SKM-1 (cell line): ENCODE measurements around the gene PCBP3.
"Not testable (repeated sequence)": the region's sequence is repeated elsewhere in the genome, so short reads cannot be mapped to it uniquely, and the experiment has no call there.

ENCODE experiments used
- DNase-seq: peaks from one replicate; lab custom pipeline; 2025; ENCODE audit not compliant: unreplicated experiment; lab: John Stamatoyannopoulos, UW

PCBP3 gene

DNA sequence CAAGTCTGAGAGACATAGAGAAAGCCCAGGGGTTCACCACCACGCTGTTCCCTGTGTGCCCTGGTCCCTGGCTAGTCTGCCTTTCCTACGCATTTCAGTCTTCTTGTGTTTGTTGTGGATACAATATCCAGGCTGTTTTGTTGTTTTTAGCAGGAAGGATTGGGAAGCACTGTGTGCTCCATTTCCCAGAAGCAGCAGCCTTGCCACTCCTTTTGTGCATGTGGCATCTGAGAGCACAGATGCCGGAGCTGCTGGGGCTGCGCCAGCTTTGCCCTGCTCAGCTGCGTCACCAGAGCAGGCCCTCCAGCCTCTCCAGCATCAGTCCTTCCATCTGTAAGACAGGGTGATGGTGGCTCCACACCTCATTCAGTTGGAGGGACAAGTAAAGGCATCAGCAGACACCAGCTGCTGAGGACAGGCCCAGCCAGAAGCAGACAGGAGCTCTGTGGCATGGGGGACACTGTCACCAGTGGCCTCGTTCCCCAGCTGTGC, 243.6 kb downstream of the PCBP3 start:
- no peak for DNase-seq

DNA sequence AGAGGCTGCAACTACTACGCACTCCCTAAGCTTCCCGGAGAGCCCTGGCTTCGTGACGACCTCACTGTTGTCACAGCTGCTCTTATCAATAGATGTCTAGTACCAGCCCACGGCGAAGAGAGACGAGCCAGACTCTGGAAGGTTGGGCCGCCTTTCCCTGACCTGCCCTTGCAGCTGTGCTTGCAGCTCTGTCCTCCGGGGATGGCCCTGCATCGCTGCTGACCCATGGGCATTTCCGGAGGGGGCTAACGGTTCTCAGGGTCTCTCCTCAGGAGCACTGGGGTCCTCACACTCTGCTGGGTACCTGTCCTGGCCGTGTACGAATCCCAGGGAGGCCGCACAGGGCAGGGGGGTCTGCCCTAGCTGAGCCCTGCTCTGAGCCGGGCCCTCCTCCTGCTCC, 244.3 kb downstream of the PCBP3 start:
- DNase-seq: no peak

- no peak for DNase-seq
Observed at GRCh38 chr21:45888386-45889009, 245.0 kb downstream of the PCBP3 start.

GRCh38 chr21:45889256-45889655, 245.7 kb downstream of the PCBP3 start:
- no peak for DNase-seq

- no peak for DNase-seq
Observed at GRCh38 chr21:45889961-45890360, 246.4 kb downstream of the PCBP3 start.

- no peak for DNase-seq
Observed at GRCh38 chr21:45891388-45892155, 248.0 kb downstream of the PCBP3 start.

- peak; percentile 93 for DNase-seq
Observed at GRCh38 chr21:45892156-45892915, 248.8 kb downstream of the PCBP3 start.

DNA sequence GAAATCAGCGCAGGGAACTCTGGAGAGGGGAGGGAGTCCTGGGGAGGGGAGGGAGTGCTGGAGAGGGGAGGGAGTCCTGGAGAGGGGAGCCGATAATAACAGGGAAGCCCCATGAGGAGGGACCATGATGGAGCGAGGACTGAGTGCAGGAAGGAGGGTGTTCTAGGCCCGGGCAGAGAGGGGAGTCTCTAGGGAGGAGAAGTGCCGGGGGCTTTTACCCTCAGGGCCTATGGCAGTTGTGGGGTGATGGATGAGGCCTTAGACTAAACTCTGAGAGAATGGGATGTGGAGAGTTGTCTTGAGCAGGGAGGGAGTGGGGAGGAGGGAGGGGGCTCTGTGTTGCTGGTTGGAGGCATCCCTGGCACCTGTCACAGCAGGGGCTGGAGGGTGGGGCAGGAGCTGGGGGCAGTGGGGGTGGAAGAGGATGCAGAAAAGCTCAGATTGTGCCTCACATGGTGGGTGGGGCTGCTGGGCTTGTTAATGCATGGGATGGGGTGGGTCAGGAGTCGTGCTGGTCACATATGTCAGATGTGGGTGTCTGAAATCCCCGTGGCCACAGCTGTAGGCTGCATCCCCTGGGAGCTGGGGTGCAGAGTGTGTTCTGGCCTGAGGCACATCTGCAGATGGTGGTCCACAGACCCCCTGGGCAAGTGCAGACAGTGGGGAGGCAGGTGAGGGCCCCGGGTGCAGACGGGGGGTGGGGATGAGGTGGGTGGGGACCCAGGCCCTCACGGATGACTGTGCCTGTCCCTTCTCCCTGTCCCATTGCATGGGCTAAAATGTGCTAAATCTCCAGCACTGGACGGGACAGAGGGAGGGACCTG, 249.6 kb downstream of the PCBP3 start:
- DNase-seq: no peak

GRCh38 chr21:45893740-45894449, 250.4 kb downstream of the PCBP3 start:
- no peak for DNase-seq

GRCh38 chr21:45894450-45894825, 250.9 kb downstream of the PCBP3 start:
- no peak for DNase-seq

- DNase-seq: no peak
Observed at GRCh38 chr21:45894906-45895777, 251.6 kb downstream of the PCBP3 start.

GRCh38 chr21:45895778-45896370, 252.3 kb downstream of the PCBP3 start:
- DNase-seq: no peak

DNA sequence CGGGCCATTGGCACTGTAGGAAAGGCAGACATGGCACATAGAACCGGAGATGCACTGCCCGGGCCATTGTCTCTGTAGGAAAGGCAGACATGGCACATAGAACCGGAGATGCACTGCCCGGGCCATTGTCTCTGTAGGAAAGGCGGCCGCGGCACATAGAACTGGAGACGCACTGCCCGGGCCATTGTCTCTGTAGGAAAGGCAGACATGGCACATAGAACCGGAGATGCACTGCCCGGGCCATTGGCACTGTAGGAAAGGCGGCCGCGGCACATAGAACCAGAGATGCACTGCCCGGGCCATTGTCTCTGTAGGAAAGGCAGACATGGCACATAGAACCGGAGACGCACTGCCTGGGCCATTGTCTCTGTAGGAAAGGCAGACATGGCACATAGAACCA, 252.9 kb downstream of the PCBP3 start:
- not testable (repeated sequence) for DNase-seq

DNA sequence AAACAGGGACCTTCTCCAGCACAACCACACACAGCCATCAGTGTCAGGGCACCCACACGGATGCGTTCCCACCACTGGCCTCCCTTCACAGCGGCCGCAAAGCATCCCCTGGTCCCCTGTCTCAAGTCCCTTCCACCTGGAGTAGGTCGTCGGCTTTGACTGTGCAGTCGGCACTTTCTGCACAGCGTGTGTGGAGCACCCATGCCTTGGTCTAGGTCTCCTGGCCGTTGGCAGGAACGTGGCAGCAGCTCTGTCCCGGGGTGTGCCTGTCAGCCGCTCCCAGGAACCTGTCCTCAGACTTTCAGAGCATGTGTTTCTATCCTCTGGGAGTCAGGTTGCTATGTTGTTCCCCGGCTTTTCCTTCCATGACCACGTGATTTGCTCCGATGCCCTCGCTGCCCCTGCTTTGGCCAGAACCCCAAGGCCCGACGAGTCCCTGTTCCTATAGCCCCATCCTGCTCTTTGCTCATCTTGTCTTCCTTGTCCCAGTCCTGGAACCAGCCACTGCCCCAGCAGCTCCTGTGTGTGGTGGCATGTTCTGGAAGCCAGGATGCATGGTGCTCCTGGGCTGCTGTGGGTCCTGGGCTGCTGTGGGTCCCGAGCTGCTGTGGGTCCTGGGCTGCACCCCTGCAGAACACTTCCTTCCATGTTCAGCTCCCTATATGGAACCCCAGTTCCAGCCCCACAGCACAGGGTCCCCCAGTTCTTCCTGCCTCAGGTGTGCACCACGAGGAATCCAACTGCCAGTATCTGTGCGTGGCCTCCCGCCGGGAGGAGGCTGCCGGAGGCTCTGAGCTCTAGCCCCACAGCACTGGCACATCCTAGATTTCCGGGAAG, 253.9 kb downstream of the PCBP3 start:
- DNase-seq: no peak

- no peak for DNase-seq
Observed at GRCh38 chr21:45898028-45898350, 254.5 kb downstream of the PCBP3 start.

GRCh38 chr21:45898781-45899180, 255.3 kb downstream of the PCBP3 start:
- DNase-seq: no peak

DNA sequence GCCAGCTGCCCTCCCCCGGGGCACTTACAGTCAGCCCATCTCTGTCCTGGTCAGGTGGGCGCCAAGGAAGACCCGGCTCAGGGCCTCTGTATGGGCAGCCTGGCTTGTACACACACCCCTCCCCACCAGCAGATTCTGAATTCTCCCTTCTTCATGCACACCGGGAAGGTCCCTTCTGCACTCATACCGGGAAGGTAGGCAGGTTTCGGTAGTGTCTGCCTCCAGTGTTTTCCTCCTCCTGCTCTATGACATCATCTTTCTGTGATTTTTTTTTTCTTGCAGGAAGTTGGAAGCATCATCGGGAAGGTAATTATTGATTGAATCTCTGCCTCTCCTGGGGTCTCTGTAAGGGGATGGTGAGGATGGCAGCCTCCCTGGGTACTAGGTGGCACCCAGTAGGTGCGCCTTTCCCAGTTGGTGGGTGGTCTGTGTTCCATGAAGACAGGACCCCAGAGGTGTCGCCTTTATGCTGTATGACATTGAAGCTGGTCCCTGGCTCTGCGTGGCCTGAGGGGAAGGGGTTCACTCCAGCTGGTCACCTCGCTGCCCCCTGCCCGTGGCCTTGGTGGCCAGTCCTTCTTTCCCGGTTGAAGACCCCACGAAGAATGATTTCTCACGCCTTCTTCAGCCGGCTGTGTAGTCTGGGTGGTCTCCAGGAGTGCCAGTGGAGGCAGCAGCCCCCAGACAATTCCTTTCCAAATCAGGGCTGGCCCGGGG, 255.9 kb downstream of the PCBP3 start:
- DNase-seq: no peak
